HG03469 (cell line): ENCODE data around the gene TLDC2.
"Not testable (repeated sequence)": the region's sequence is repeated elsewhere in the genome, so short reads cannot be mapped to it uniquely, and the experiment has no call there.

Experiments used
- ATAC-seq: cut with Tn5 transposase; IDR thresholded peaks from one replicate; pipeline ENCODE4 v1.9.1; 2021; ENCODE audit warnings: mild to moderate bottlenecking, moderate library complexity, moderate number of reproducible peaks; ENCODE audit not compliant: unreplicated experiment

TLDC2 gene

GRCh38 chr20:36905566-36905965 is 29.6 kb downstream of the TLDC2 start:
- ATAC-seq: not testable (repeated sequence)

GRCh38 chr20:36906086-36906485 is 30.1 kb downstream of the TLDC2 start:
- not testable (repeated sequence) for ATAC-seq

- no peak for ATAC-seq
These were observed 32.7 kb downstream of the TLDC2 start for GRCh38 chr20:36908603-36909002.

GRCh38 chr20:36916199-36916598 is 40.3 kb downstream of the TLDC2 start:
- no peak for ATAC-seq

GRCh38 chr20:36917240-36917639 is 41.3 kb downstream of the TLDC2 start:
- no peak for ATAC-seq

- ATAC-seq: no peak
These were observed 42.0 kb downstream of the TLDC2 start for GRCh38 chr20:36917943-36918342.

- ATAC-seq: no peak
These were observed 43.9 kb downstream of the TLDC2 start for GRCh38 chr20:36919715-36920333.

GRCh38 chr20:36920334-36920730 is 44.4 kb downstream of the TLDC2 start:
- no peak for ATAC-seq

GRCh38 chr20:36924167-36925045 is 48.5 kb downstream of the TLDC2 start:
- no peak for ATAC-seq

- no peak for ATAC-seq
These were observed 49.3 kb downstream of the TLDC2 start for GRCh38 chr20:36925234-36925633.

- no peak for ATAC-seq
These were observed 50.8 kb downstream of the TLDC2 start for GRCh38 chr20:36926653-36927200.

- ATAC-seq: no peak
These were observed 51.8 kb downstream of the TLDC2 start for GRCh38 chr20:36927704-36928103.

- no peak for ATAC-seq
These were observed 53.4 kb downstream of the TLDC2 start for GRCh38 chr20:36929290-36929689.

- no peak for ATAC-seq
These were observed 53.8 kb downstream of the TLDC2 start for GRCh38 chr20:36929691-36930090.

GRCh38 chr20:36932067-36932466 is 56.1 kb downstream of the TLDC2 start:
- not testable (repeated sequence) for ATAC-seq

GRCh38 chr20:36932476-36933426 is 56.8 kb downstream of the TLDC2 start:
- no peak for ATAC-seq

- not testable (repeated sequence) for ATAC-seq
These were observed 57.6 kb downstream of the TLDC2 start for GRCh38 chr20:36933571-36933970.

GRCh38 chr20:36936341-36936740 is 60.4 kb downstream of the TLDC2 start:
- ATAC-seq: no peak

GRCh38 chr20:36936761-36937401 is 60.9 kb downstream of the TLDC2 start:
- ATAC-seq: not testable (repeated sequence)

GRCh38 chr20:36937402-36937770 is 61.4 kb downstream of the TLDC2 start:
- no peak for ATAC-seq
